ENCODE results near the gene DLX3. TPM values are rescaled to one million over a fixed set of nuclear protein-coding genes. Genes with fewer than 3 reads are reported as not detected.

Gene DLX3
- total RNA-seq, 1 donor from 2014 or later, result not detected

- ATAC-seq (no peak), DNase-seq (no peak)
- intact Hi-C loops (cut with micrococcal nuclease), result loop anchor here (5.0 kb wide), 2 partner anchors 119 to 134 kb away; no protein-coding TSS in a partner anchor
These were observed 1.1 kb upstream of the DLX3 start for GRCh38 chr17:49996121-49996494.

DNA sequence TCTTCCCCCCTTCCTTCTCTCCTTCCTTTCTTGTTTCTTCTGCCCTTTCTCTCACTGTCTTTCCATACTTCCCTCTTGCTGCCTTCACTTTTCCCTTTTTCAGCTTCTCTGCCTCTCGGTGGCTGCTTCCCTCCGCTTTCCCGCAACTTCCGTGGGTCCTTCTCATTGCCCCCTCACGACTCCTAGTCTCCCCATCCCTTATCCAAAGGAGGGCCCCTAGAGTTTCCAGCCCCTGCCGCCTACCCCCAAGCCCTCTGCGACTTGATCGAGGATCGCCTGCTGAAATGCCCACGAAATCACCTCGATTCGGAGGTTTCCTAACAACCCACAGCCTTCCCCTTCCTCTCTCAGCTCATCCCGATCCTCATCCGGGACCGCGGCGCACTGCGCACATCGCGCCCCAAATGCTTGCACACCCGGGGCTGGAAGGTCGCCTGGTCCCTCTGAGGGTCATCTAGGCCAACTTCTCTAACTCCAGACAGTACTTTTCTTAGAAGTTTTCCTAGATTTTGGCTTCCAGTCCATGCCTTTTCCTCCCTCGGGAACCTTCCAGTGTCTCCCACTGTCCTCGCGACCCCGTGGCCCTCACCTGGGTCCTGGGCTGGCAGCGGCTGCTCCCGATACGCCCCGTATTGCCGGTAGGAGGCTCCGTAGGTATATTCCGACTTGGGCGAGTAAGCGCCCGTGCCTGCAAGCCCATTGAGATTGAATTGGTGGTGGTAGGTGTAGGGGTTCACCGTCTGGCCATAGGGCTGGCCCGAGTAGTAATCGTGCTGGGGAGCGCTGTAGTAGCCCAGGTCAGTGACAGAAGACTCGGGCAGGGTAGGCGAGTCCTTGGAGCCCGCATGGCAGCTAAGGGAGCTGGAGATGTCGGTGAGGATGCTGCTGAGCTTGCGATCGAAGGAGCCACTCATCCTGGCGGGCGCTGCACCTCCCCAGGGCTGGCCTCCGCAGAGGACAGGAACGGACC, 654 bp downstream of the DLX3 start:
- intact Hi-C loops (cut with micrococcal nuclease), result loop anchor here (5.0 kb wide), 2 partner anchors 117 to 132 kb away; no protein-coding TSS in a partner anchor
- DNase-seq (no peak), ATAC-seq (no peak)

- ATAC-seq (peak; percentile 63), DNase-seq (no peak)
- intact Hi-C loops (cut with micrococcal nuclease), result no loop called here
These were observed 1.5 kb downstream of the DLX3 start for GRCh38 chr17:49993423-49994060.

DNA sequence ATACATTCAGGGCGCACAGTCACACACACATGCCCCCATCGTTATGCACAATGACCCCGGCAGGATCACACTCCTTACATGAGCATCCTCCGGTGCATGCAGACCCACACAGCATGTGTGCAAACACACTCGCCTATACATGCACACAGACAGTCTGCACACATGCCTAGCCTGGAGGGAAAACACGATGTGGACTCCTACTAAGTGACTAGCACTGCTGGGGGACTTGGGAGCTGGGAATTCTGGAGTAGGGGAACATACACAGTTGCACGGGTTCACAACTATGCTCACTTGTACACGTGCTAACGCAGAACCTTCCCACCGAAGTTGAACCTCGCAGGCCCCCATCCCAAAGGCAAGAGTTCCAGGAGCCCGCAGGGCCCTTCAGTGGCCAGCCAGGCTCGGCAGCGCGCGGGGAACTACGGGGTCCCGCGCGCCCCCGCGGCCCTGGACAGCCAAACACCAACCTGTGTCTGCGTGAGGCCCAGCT, 2.0 kb downstream of the DLX3 start:
- no peak for ATAC-seq
- no peak for DNase-seq
- intact Hi-C loops (cut with micrococcal nuclease), result no loop called here

DNA sequence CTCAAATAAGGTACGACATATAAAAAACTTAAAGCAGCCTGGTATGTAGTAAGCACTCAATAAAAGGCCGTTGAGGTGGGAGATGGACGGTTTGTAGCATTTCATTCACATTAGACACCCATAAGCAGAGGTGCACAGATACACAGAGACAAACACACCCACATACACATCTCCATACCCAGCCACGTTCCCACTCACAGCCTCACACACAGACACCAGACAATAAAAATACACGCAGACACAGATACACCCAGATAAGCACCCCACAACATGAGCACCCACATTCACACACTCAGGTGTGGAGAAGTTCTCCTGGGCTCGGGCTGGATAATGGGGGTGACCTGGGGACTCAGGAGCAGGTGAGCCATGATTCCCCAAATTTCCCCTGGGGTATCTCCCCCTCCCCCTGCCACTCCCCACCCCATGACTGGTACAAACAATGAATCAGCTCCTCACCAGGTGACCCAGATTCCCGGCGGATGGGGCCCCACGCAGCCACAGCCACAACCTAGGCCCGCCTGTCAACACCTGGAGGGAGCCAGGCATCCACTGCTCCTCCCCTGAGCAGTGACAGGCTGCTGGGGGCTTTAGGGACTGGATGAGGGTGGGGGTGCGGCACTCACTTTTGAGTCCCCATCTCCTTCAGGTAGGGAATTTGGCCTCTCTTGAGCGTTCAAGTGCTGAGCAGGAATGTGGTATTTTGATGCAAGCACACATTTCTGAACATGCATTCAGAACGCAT, 2.7 kb downstream of the DLX3 start:
- DNase-seq (no peak), ATAC-seq (no peak)
- intact Hi-C loops (cut with micrococcal nuclease), result no loop called here

- DNase-seq, result no peak
- no peak for ATAC-seq
- intact Hi-C loops (cut with micrococcal nuclease), result no loop called here
These were observed 3.6 kb downstream of the DLX3 start for GRCh38 chr17:49991409-49991808.

GRCh38 chr17:49990921-49991320, 4.1 kb downstream of the DLX3 start:
- no peak for DNase-seq
- intact Hi-C loops (cut with micrococcal nuclease), result no loop called here
- no peak for ATAC-seq

GRCh38 chr17:49990331-49990730, 4.7 kb downstream of the DLX3 start:
- intact Hi-C loops (cut with micrococcal nuclease), result no loop called here
- ATAC-seq (no peak), DNase-seq (no peak)

GRCh38 chr17:49989518-49989880, 5.5 kb downstream of the DLX3 start:
- DNase-seq, result no peak
- intact Hi-C loops (cut with micrococcal nuclease), result no loop called here
- ATAC-seq, result no peak

GRCh38 chr17:49987681-49988441, 7.2 kb downstream of the DLX3 start:
- ATAC-seq (no peak), DNase-seq (no peak)
- intact Hi-C loops (cut with micrococcal nuclease), result no loop called here

- no peak for ATAC-seq
- no peak for DNase-seq
- intact Hi-C loops (cut with micrococcal nuclease), result no loop called here
These were observed 7.8 kb downstream of the DLX3 start for GRCh38 chr17:49987290-49987585.

GRCh38 chr17:49986396-49987289, 8.4 kb downstream of the DLX3 start:
- DNase-seq (no peak), ATAC-seq (no peak)
- intact Hi-C loops (cut with micrococcal nuclease), result no loop called here

DNA sequence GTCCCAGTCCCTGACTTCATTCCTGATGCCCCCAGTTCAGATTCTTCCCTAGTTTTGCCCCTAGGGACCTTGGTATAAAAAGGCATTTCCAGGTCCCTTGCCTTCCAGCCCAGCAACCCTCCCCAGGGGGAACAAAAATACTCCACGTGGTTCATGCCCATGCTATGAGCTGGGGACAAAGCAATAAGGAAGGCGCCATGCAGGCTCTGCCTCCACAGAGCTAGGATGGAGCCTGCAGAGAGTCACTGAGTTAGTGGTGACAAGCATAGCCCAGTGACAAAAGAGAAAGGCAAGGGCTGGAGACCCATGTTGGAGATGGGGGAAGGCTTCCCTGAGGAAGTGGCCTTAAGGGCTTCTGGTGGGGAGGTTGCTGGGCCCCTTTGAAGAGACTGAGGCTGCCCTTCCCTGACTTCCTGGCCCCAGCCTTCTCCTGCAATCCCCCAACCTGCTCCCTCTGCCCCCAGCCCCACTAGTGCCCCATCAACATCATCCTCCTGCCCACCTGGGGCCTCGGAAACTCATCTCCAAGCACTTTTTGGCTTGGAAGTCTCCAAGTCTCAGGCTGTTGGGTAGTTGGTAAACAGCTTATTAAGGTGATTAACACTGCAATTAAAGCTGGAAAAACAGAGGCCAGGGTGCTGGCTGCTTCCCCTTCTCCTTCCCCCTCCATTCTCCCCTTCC, 9.6 kb downstream of the DLX3 start:
- intact Hi-C loops (cut with micrococcal nuclease), result no loop called here
- ATAC-seq (no peak), DNase-seq (no peak)

DNA sequence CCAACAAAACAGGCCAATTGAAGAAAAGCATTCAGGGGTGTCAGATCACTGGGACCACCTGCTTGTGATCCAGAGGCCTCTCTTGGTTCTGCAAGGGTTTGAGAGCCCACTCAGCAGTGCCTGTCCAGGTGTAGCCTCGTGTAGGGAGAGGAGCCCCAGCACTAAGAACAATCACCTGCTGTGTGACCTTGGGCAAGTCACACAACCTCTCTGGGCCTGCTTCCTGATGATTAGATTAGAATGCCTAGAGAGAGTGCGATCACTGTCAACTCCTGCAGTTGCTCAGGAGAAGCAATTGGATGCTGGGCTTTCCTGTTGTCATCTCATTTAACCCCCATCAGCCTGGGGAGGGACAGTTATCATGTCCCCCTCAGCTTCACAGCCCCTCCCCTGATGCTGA, 10.2 kb downstream of the DLX3 start:
- intact Hi-C loops (cut with micrococcal nuclease), result no loop called here
- DNase-seq (no peak), ATAC-seq (no peak)

- intact Hi-C loops (cut with micrococcal nuclease), result no loop called here
- DNase-seq, result no peak
- ATAC-seq, result no peak
These were observed 10.7 kb downstream of the DLX3 start for GRCh38 chr17:49984283-49984682.

DNA sequence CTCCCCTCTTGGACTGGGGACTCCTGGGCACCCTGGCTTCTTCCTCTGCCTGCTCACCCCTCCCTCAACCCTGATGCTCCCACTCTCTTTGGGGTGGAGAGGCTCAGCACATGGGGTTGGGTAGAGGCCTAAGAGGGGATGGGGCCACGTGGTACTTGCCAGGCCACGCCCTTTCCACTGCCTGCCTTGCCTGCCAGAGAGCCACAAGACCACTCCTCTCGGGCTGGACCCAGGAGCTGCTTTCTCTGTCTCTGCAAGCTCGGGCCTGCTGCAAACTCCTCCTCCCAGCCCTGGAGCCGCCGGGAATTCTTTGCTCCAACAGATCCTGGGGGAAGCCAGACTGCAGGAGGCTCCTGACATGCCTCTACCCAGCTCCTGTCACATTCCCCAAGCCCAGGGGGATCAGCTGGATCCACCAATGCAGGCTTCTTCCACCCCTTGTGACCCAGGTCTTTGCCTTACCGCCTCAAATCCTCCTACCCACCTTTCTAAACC, 14.3 kb downstream of the DLX3 start:
- intact Hi-C loops (cut with micrococcal nuclease), result no loop called here
- no peak for ATAC-seq

DNA sequence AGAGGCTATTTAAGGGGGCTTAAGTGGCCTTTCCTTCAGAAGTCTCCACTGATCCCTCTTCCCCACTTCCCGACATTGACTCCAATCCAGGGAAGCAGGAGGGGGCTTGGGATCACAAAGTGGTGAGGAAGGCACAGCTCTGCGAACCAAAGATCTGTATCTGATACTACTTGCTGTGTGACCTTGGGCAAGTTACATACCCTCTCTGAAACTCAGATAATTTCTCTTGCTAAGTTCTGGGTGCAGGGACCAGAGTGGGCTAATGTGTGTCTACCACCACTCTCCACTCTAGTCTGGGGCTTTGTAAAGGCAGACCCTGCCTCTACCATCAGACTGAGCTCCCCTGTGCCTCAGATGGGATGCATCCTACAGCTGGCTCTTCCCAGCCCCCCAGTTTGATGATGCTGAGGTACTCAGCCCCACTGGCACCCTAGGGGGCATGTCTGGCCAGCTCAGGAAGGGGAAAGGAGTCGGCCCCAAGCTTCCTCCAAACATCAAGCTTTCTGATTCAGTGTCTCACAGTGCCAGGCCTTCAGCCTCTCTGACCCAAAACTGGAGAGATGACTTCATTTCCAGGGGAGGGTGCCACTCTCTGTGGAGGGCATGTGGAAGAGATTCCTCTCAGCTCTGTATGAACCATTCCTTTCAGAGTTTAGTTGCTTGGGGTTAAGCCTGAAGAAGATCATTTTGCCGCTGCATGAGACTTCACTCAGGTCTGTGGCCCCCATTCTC, 15.1 kb downstream of the DLX3 start:
- ATAC-seq (no peak), DNase-seq (no peak)
- intact Hi-C loops (cut with micrococcal nuclease), result no loop called here

More for the DNA sequence above, 14.3 kb downstream of the DLX3 start:
- no peak for DNase-seq

Measured in left ventricle myocardium superior (tissue), 1 donor.